Subcutaneous abdominal adipose tissue (tissue), 5 donors: ENCODE results near the gene COPS3.

ENCODE experiments used
- H3K27ac ChIP-seq: one replicate; pipeline ENCODE4 v1.7.0; 2013; ENCODE audit warnings: low read depth, mild to moderate bottlenecking, inconsistent platforms, low read length, moderate library complexity
- H3K27me3 ChIP-seq, 5 donors: one replicate each; pipeline ENCODE4 v1.7.0; 2013; ENCODE audit warnings: low read length in 5 of 5, inconsistent platforms in 1 of 5; ENCODE audit not compliant: control insufficient read depth in 5 of 5, insufficient read depth in 4 of 5
- H3K36me3 ChIP-seq, 5 donors: one replicate each; pipeline ENCODE4 v1.7.0; 2013; ENCODE audit warnings: low read length in 5 of 5; ENCODE audit not compliant: control insufficient read depth in 5 of 5, insufficient read depth in 5 of 5
- H3K4me1 ChIP-seq, 5 donors: one replicate each; pipeline ENCODE4 v1.7.0; 2013; ENCODE audit warnings: low read length in 5 of 5, mild to moderate bottlenecking in 3 of 5, moderate library complexity in 1 of 5; ENCODE audit not compliant: control insufficient read depth in 5 of 5, insufficient read depth in 5 of 5
- H3K4me3 ChIP-seq, 5 donors: one replicate each; pipeline ENCODE4 v1.7.0; 2013; ENCODE audit warnings: low read length in 5 of 5, low read depth in 1 of 5
- H3K9ac ChIP-seq, 5 donors: one replicate each; pipeline ENCODE4 v1.7.0; 2013; ENCODE audit warnings: low read length in 5 of 5, mild to moderate bottlenecking in 4 of 5, moderate library complexity in 3 of 5
- H3K9me3 ChIP-seq, 5 donors: one replicate each; pipeline ENCODE4 v1.7.0; 2013; ENCODE audit warnings: low read length in 5 of 5; ENCODE audit not compliant: control insufficient read depth in 5 of 5
- donor health status: healthy.
- donor health status: healthy.
- donor health status: healthy.
- donor health status: healthy.
- donor health status: healthy.

Gene COPS3

DNA sequence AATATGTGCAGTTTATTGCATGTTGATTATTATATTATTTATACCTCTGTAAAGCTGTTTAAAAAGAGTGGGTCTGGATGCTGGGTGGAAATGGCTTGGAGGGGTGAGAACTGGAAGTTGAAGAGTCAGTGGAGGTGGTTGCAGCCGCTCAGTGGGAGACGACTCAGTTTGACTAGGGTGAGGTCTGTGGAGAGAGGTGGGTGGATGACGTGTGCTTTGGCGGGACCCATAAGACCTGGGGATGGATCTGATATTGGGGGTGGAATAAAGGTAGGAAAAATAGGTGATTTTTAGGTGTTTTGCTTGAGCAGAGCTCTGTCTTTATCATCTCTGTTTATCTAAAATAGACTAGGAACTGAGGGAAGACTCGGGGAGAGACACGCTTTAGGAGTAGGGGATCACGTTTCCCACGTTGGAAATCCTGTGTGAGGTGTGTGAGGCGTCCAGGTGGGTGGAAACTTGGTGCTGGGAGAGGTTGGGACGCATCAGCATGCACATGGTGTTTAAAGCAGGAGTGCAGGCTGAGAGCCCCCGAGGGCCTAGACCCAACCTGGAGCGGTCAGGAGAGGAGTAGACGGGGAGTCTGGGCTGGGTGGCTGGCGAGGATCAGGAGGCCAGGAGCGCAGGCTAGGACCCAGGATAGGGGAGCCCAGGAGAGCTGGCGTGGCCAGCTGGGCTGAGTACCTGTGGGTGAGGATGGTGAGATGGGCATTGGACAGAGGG is 39.3 kb upstream of the COPS3 start:
- Histone ChIP-seq H3K9ac (no peak overlapping the region), H3K27me3 (no peaks in the 10 kb centered on the region), H3K36me3 (peaks cover 0 to 6% (median under 1%) of the 10 kb centered on the region in 5 donors), H3K9me3 (no peaks in the 10 kb centered on the region), H3K27ac (no peak overlapping the region), H3K4me3 (no peak overlapping the region), H3K4me1 (no peaks in the 10 kb centered on the region)

DNA sequence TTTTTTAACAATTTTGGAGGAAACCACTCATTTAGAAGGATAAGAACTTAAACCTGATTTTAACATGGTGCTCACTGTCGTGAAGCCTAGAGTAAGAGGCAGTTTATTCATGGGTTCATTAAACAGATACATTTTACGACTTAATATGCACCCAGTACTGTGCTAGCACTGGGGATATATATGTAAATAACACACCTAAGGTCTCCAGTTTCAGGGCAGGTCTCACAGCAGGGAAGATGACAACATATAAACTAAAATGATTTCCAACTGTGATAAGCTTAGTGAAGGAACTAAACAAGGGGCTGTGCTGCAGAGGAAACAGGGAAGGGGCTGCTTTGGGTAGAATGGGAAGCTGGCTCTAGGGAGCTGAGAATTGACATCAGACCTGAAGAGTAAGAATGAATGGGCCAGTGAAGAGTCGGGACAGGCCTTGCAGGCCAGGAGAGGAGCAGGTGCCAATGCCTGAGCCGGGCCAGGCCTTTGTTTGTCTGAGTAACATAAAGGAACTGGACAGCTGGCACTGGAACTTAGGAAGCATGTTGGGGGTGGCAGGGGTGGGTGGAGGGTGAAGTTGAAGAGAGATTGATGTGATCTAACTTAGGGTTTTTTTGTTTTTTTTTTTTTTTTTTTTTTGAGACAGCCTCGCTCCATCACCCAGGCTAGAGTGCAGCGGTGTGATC is 34.2 kb upstream of the COPS3 start:
- H3K27ac ChIP-seq = no peak overlapping the region

DNA sequence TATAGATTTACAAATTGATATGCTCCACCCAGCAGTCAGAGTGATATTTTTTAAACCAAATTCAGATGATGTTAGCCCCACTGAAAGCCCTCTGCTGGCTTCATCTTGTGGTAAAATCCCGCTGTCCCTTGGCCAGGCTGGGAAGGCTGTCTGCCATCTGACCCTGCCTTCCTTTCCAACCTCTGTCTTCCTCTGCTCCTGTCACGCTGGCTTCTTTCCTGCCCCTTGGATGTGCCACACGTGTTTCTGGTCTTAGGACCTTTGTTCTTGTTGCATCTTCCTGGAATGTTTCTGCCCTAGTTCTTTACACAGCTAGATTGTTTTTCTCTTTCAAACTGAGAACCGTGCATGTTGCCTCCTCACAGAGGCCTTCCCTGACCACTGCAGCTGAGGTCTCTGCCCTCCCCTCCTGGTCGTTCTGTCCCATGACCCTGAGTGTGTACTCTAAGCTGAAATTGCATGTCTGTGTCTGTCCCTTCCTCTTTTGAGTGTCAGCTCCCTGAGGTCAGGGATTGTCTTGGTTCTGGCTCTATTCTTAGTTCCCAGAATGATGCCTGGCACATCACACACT is 33.5 kb upstream of the COPS3 start:
- Histone ChIP-seq H3K9me3 (no peaks in the 10 kb centered on the region), H3K36me3 (no peaks in the 10 kb centered on the region), H3K27ac (no peak overlapping the region)

More for the DNA sequence above, 34.2 kb upstream of the COPS3 start:
- Histone ChIP-seq H3K36me3 (no peaks in the 10 kb centered on the region), H3K4me1 (no peaks in the 10 kb centered on the region), H3K9ac (no peak overlapping the region), H3K9me3 (no peaks in the 10 kb centered on the region), H3K27me3 (no peaks in the 10 kb centered on the region), H3K4me3 (no peak overlapping the region)

DNA sequence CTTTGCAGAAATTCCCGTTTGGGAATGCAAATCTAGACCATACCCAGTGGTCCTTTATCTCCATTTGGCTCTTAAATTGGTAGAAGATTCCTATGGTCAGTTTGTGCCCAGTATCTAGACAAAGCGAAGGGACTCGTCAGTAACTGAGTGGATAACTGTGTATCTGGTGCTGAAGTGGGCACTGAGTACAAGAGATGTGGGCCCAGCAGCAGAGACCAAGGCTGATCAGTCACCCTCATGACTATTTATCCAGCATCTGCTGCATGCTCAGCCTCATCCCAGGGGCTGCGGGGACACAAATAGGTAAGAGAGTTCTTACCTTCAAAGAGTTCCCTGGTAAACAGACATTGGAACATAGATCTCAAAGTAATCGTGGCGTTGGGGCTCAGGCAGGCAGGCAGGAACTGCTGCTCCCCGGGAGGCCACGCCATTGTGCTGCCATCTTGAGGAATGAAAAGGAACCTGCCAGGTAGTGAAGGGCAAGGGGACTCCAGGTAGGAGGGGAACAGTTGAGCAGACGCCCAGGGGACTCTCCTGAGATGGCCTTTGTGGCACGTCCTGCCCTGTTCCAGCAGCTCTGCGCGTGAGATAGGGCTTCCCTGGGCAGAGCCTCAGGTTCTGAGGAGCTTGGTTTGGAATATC is 32.4 kb upstream of the COPS3 start:
- Histone ChIP-seq H3K27ac (no peak overlapping the region), H3K9me3 (no peaks in the 10 kb centered on the region), H3K36me3 (no peaks in the 10 kb centered on the region), H3K9ac (no peak overlapping the region), H3K4me1 (no peaks in the 10 kb centered on the region), H3K27me3 (no peaks in the 10 kb centered on the region), H3K4me3 (no peak overlapping the region)

More for the DNA sequence above, 33.5 kb upstream of the COPS3 start:
- Histone ChIP-seq H3K4me3 (no peak overlapping the region), H3K9ac (no peak overlapping the region), H3K4me1 (no peaks in the 10 kb centered on the region), H3K27me3 (no peaks in the 10 kb centered on the region)

DNA sequence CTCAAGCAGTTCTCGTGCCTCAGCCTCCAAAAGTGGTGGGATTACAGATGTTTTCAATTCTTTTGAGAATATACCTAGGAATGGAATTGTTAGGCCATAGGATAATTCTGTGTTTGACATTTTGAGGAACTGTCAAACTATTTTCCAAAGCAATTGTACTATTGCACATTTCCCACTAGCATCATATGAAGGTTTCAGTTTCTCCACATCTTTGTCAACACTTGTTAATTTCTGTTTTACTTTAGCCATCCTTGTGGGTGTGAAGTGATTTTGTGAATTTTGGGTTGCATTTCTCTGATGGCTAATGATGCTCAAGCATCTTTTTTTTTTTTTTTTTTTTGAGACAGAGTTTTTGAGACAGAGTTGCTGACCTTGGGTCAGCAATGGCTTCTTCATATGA is 28.3 kb upstream of the COPS3 start:
- Histone ChIP-seq H3K4me3 (no peak overlapping the region), H3K9ac (no peak overlapping the region), H3K27me3 (no peaks in the 10 kb centered on the region), H3K27ac (no peak overlapping the region), H3K36me3 (no peaks in the 10 kb centered on the region), H3K4me1 (peaks cover 0 to 10% (median 0%) of the 10 kb centered on the region in 5 donors), H3K9me3 (no peaks in the 10 kb centered on the region)

DNA sequence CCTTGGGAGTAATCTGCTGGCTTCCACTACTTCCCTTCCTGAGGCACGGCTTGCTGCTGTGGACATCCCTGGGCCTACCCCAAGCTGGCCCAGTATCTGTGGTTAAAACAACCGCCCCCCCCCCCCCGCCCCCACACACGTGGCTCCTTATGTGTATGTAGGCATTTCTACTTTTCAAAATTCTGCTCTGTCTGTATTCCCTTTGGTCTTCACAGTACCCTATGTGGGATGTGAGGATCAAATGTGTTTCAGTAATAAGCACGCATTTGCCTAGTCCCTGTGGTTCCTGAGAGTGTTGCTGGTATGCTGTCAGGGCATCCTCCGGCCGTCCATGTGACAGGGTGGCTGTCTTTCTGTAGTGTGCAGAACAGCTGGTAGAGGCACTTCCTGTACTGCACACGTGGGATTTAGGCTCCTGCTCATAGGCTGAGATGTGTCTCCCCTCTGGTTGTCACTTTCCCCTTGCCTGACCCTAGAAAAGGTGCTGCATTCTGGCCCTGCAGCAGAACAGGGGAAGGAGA is 24.3 kb upstream of the COPS3 start:
- Histone ChIP-seq H3K27ac (no peak overlapping the region), H3K9ac (no peak overlapping the region), H3K4me1 (peaks cover 0 to 32% (median 16%) of the 10 kb centered on the region in 5 donors), H3K36me3 (no peaks in the 10 kb centered on the region), H3K9me3 (no peaks in the 10 kb centered on the region), H3K27me3 (no peaks in the 10 kb centered on the region), H3K4me3 (no peak overlapping the region)

DNA sequence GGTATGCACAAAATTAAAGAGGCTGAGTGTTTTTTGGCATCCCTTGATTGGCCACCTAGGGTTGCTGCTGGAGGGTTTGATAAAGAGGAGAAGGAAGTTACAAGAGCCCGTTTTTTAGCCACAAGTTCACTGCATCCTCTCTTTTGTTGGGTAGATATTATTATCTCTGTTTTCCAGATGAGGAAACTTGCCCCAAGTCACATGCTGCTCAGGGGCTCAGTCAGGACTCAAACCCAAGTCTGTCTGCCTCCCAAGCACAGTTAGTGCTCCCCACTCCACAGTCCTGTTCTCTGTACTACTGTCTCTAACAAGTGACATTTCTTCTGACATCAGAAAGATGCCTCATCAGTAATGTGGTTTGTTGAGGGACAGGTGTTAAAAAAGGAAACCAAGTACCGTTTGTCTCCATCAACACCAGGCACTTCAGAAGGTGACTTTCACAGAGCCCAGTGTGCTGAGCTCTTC is 23.5 kb upstream of the COPS3 start:
- H3K27ac ChIP-seq = no peak overlapping the region
- no peak overlapping the region for H3K4me3 ChIP-seq
- no peak overlapping the region for H3K9ac ChIP-seq

DNA sequence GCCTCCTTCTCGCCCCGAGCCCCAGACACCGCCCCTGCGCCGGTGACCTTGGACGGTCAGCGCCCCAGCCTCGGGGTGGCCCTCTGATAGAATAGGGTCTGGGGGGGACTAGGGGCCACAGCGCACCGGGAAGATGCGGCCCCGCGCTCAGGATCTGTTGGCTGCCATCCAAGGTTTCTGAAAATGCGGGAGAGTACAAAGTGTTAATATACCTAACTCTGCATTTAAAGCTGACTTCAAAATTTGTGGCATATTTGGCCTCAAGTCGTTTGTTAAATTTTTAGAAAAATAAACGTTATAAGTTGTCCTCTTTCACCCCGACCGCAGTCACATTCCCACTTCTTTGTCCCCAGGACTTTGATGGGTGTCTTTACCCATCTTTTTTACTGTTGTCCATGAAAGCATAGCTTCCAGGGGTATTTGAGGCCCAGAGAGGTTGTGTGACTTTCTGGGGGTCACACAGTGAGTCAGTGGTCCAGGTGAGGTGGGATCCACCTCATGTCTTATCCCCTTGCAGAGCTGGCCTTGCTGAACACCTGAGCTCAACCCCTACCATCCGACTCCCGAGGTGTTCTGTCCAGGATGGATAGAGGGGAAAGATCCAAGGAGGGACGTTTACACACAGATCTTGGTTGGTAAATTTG is 22.9 kb upstream of the COPS3 start:
- Histone ChIP-seq H3K36me3 (no peaks in the 10 kb centered on the region), H3K27ac (no peak overlapping the region), H3K27me3 (no peaks in the 10 kb centered on the region), H3K4me3 (peak overlapping the region in 4 of 5 donors; percentile 63 to 65 (median 64)), H3K9me3 (no peaks in the 10 kb centered on the region), H3K9ac (peak overlapping the region in 3 of 5 donors; percentile 40 to 62 (median 61)), H3K4me1 (peaks cover 0 to 33% (median 16%) of the 10 kb centered on the region in 5 donors)

More for the DNA sequence above, 23.5 kb upstream of the COPS3 start:
- Histone ChIP-seq H3K36me3 (no peaks in the 10 kb centered on the region), H3K27me3 (no peaks in the 10 kb centered on the region), H3K4me1 (peaks cover 0 to 33% (median 16%) of the 10 kb centered on the region in 5 donors), H3K9me3 (no peaks in the 10 kb centered on the region)

DNA sequence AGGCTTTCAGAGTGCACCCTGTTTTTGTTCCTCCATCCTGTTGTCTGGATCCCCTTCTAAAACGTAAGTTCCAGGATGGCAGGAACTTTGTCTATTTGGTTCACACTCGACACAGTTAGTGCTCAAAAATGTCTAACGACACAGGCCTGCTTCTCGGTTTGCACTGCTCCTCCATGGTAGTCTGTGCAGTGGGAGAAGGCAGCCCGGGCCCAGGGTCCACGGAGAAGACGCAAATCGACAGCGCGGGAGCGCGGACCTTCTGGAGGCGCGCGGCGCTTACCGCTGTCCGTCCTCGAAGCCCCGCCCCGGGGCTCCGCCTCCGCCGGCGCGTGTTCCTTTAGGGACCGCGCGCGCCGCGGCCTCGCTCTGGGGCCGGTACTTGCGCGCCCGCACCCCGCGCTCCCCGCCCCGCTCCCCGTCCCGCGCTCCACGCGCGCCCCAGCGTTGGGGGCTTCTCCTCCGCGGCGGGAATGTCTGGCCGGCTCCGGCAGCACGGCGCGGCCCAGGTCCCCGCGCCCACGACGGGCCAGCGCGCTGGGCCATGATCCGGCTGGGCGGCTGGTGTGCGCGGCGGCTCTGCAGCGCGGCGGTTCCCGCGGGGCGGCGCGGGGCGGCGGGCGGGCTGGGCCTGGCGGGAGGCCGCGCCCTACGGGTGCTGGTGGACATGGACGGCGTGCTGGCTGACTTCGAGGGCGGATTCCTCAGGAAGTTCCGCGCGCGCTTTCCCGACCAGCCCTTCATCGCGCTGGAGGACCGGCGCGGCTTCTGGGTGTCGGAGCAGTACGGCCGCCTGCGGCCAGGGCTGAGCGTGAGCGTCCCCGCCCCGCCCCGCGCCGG is 22.2 kb upstream of the COPS3 start, which contains the start of gene NT5M:
NT5M (plus strand) TSS at position 364 of the 837 bp plus-strand sequence; CDS start at position 542, 178 bp downstream.
- peak within 1 kb of the TSS; percentile 63 to 70 (median 64) for H3K4me3 ChIP-seq
- no peaks in the 10 kb centered on the region for H3K36me3 ChIP-seq
- H3K9me3 ChIP-seq = no peaks in the 10 kb centered on the region
- H3K27me3 ChIP-seq = no peaks in the 10 kb centered on the region
- peak within 1 kb of the TSS in 4 of 5 donors; percentile 21 to 74 (median 50) for H3K9ac ChIP-seq
- H3K27ac ChIP-seq = no peak within 1 kb of the TSS
- H3K4me1 ChIP-seq = peaks cover 0 to 33% (median 16%) of the 10 kb centered on the region in 5 donors
